ENCODE data around the gene RHOH. TPM values are rescaled to one million over a fixed set of nuclear protein-coding genes. Genes with fewer than 3 reads are reported as not detected.

RHOH gene
- total RNA-seq, 1 experiment from 2014 or later = not detected

DNA sequence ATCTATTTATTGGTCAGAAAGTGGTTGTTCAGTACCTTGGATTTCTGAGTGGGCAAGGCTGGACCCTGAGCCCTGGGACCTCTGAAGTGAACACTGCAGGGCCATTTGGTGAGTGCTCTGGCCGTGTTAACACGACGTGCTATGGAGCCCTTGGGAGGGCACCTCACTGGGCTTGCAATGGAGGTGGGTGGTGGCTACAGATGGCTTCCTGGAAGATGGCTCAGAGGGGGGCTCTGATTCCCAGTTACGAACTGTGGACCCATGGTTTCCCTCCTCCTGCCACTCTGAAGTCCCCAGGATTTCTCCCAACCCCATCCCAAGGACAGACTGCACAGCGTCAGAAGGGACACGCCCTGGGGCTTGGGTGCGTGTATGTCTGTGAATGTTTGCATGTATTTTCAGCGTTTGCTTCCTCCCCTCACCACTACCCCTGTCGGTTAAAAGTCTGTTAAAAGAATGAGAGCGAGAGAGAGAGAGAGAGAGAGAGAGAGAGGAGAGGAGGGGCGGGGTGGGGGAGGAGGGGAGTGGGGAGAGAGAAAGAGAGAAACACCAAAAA, 3.7 kb upstream of the RHOH start:
- ChIA-PET POLR2A (no interaction called here), CTCF (no interaction called here)
- TF ChIP-seq CTCF (IDR thresholded peaks at IDR 0.05; ENCODE audit: unreplicated experiment) = no peak
- no TSS peak for BruUV-seq (replicated peaks)
- H3K36me3 Mint-ChIP-seq (ENCODE audit: insufficient read depth, unreplicated experiment) = no peaks in the 10 kb centered on the region
- H3K9me3 Mint-ChIP-seq (ENCODE audit: unreplicated experiment) = no peaks in the 10 kb centered on the region
- DNase-seq (ENCODE audit: unreplicated experiment) = no peak
- H3K27me3 Mint-ChIP-seq (ENCODE audit: insufficient read depth, unreplicated experiment) = no peaks in the 10 kb centered on the region
- H3K27ac Mint-ChIP-seq (ENCODE audit: low read depth, unreplicated experiment) = no peak overlapping the region
- intact Hi-C loops (cut with micrococcal nuclease) = no loop called here
- H3K4me1 Mint-ChIP-seq (ENCODE audit: insufficient read depth, unreplicated experiment) = no peaks in the 10 kb centered on the region
- no peak overlapping the region for H3K4me3 Mint-ChIP-seq (ENCODE audit: unreplicated experiment)

GRCh38 chr4:40193578-40193977, 3.3 kb upstream of the RHOH start:
- H3K4me3 Mint-ChIP-seq (ENCODE audit: unreplicated experiment) = no peak overlapping the region
- no peak for DNase-seq (ENCODE audit: unreplicated experiment)
- intact Hi-C loops (cut with micrococcal nuclease) = no loop called here
- BruUV-seq (replicated peaks) = no TSS peak
- no peaks in the 10 kb centered on the region for H3K36me3 Mint-ChIP-seq (ENCODE audit: insufficient read depth, unreplicated experiment)
- POLR2A ChIA-PET = no interaction called here
- no peaks in the 10 kb centered on the region for H3K4me1 Mint-ChIP-seq (ENCODE audit: insufficient read depth, unreplicated experiment)
- CTCF ChIA-PET = no interaction called here
- no peak overlapping the region for H3K27ac Mint-ChIP-seq (ENCODE audit: low read depth, unreplicated experiment)
- H3K9me3 Mint-ChIP-seq (ENCODE audit: unreplicated experiment) = no peaks in the 10 kb centered on the region
- H3K27me3 Mint-ChIP-seq (ENCODE audit: insufficient read depth, unreplicated experiment) = no peaks in the 10 kb centered on the region
- TF ChIP-seq CTCF (IDR thresholded peaks at IDR 0.05; ENCODE audit: unreplicated experiment) = no peak

- no peak overlapping the region for H3K4me3 Mint-ChIP-seq (ENCODE audit: unreplicated experiment)
Measured at GRCh38 chr4:40194602-40195161, 2.1 kb upstream of the RHOH start.

More at GRCh38 chr4:40194602-40195161, 2.1 kb upstream of the RHOH start:
- ChIA-PET POLR2A (no interaction called here), CTCF (interaction anchor here (0.5 to 0.6 kb wide), 2 partner anchors 944 to 1070 kb away, joined by 3 read pairs; no protein-coding TSS in a partner anchor)
- no peaks in the 10 kb centered on the region for H3K27me3 Mint-ChIP-seq (ENCODE audit: insufficient read depth, unreplicated experiment)
- H3K9me3 Mint-ChIP-seq (ENCODE audit: unreplicated experiment) = no peaks in the 10 kb centered on the region
- TF ChIP-seq CTCF (IDR thresholded peaks at IDR 0.05; ENCODE audit: unreplicated experiment) = no peak
- intact Hi-C loops (cut with micrococcal nuclease) = no loop called here
- no TSS peak for BruUV-seq (replicated peaks)
- H3K27ac Mint-ChIP-seq (ENCODE audit: low read depth, unreplicated experiment) = no peak overlapping the region
- H3K36me3 Mint-ChIP-seq (ENCODE audit: insufficient read depth, unreplicated experiment) = no peaks in the 10 kb centered on the region
- no peaks in the 10 kb centered on the region for H3K4me1 Mint-ChIP-seq (ENCODE audit: insufficient read depth, unreplicated experiment)
- DNase-seq (ENCODE audit: unreplicated experiment) = no peak

Data from MCF 10A (cell line).